Liver (tissue), 9 donors: Measurements from ENCODE around the gene IFI27. TPM values are rescaled to one million over a fixed set of nuclear protein-coding genes. Genes with fewer than 3 reads are reported as not detected.

ENCODE experiments used
- DNase-seq: peaks from one replicate; pipeline ENCODE4 v3.0.0-alpha.2; 2017; ENCODE audit warnings: low spot score
- H3K27ac ChIP-seq, 2 donors: one replicate each; pipeline ENCODE4 v1.7.0; 2013; ENCODE audit warnings: inconsistent platforms in 2 of 2, low read length in 2 of 2, control low read depth in 1 of 2, low read depth in 1 of 2, mild to moderate bottlenecking in 1 of 2
- H3K27me3 ChIP-seq, 4 donors: one replicate each; pipeline versions ENCODE4 v1.6.1 to v1.7.0; 2013; ENCODE audit warnings: low read length in 3 of 4, inconsistent platforms in 1 of 4, mild to moderate bottlenecking in 1 of 4, moderate library complexity in 1 of 4; ENCODE audit not compliant: control insufficient read depth in 4 of 4, insufficient read depth in 4 of 4
- H3K36me3 ChIP-seq, 4 donors: one replicate each; pipeline versions ENCODE4 v1.6.1 to v1.7.0; 2013; ENCODE audit warnings: low read length in 3 of 4, mild to moderate bottlenecking in 3 of 4, low read depth in 1 of 4, moderate library complexity in 1 of 4; ENCODE audit not compliant: control insufficient read depth in 4 of 4, insufficient read depth in 3 of 4
- H3K4me1 ChIP-seq, 4 donors: one replicate each; pipeline versions ENCODE4 v1.6.1 to v1.7.0; 2013; ENCODE audit warnings: low read length in 3 of 4, mild to moderate bottlenecking in 3 of 4, moderate library complexity in 1 of 4; ENCODE audit not compliant: control insufficient read depth in 4 of 4, insufficient read depth in 4 of 4
- H3K4me3 ChIP-seq, 3 donors: one replicate each; pipeline versions ENCODE4 v1.6.1 to v1.7.0; 2013; ENCODE audit warnings: low read length in 3 of 3, control low read depth in 1 of 3, low read depth in 1 of 3, mild to moderate bottlenecking in 1 of 3
- H3K9ac ChIP-seq, 2 donors: one replicate each; pipeline ENCODE4 v1.7.0; 2013; ENCODE audit warnings: low read length in 2 of 2, mild to moderate bottlenecking in 2 of 2, moderate library complexity in 2 of 2, control low read depth in 1 of 2, low read depth in 1 of 2
- H3K9me3 ChIP-seq, 4 donors: one replicate each; pipeline versions ENCODE4 v1.6.1 to v1.7.0; 2013; ENCODE audit warnings: low read length in 3 of 4; ENCODE audit not compliant: control insufficient read depth in 4 of 4
- ATF3 ChIP-seq: IDR thresholded peaks from 2 replicates; pipeline ENCODE4 v1.6.1; 2016; ENCODE audit warnings: antibody characterized with exemption
- CTCF ChIP-seq: fragments of 150-350 bp; IDR thresholded peaks from 2 replicates; pipeline ENCODE4 v1.5.1; 2017; ENCODE audit warnings: improper control_type of control experiment, low read depth, low read length; ENCODE audit not compliant: missing input control
- EGR1 ChIP-seq, 2 donors: IDR thresholded peaks; 2 replicates each; pipeline ENCODE4 v1.6.1; 2016 to 2018; ENCODE audit warnings: antibody characterized with exemption in 2 of 2, low read depth in 2 of 2
- FOXA1 ChIP-seq: IDR thresholded peaks from 2 replicates; pipeline ENCODE4 v1.6.1; 2016; ENCODE audit warnings: antibody characterized with exemption
- FOXA2 ChIP-seq: IDR thresholded peaks from 2 replicates; pipeline ENCODE4 v1.6.1; 2016; ENCODE audit warnings: antibody characterized with exemption
- GABPA ChIP-seq, 2 donors: IDR thresholded peaks in 1 of 2; conservative IDR thresholded peaks in 1 of 2; 2 replicates each; pipeline ENCODE4 v1.6.1; 2016; ENCODE audit warnings: antibody characterized with exemption in 2 of 2, mild to moderate bottlenecking in 1 of 2, moderate library complexity in 1 of 2
- HNF4A ChIP-seq, 2 donors: conservative IDR thresholded peaks; 2 replicates each; pipeline ENCODE4 v1.6.1; 2016; ENCODE audit warnings: antibody characterized with exemption in 2 of 2, mild to moderate bottlenecking in 2 of 2
- HNF4G ChIP-seq: IDR thresholded peaks from 2 replicates; pipeline ENCODE4 v1.6.1; 2016; ENCODE audit warnings: antibody characterized with exemption
- JUND ChIP-seq, 2 donors: IDR thresholded peaks; 2 replicates each; pipeline ENCODE4 v1.6.1; 2016; ENCODE audit warnings: antibody characterized with exemption in 2 of 2
- MAX ChIP-seq: IDR thresholded peaks from 2 replicates; pipeline ENCODE4 v1.6.1; 2016; ENCODE audit warnings: antibody characterized with exemption
- NR2F2 ChIP-seq: IDR thresholded peaks from 2 replicates; pipeline ENCODE4 v1.6.1; 2016; ENCODE audit warnings: antibody characterized with exemption
- RAD21 ChIP-seq, 2 donors: IDR thresholded peaks; 2 replicates each; pipeline ENCODE4 v1.6.1; 2016; ENCODE audit warnings: antibody characterized with exemption in 2 of 2, mild to moderate bottlenecking in 2 of 2
- REST ChIP-seq: IDR thresholded peaks from 2 replicates; pipeline ENCODE4 v1.6.1; 2016; ENCODE audit warnings: antibody characterized with exemption, mild to moderate bottlenecking
- RXRA ChIP-seq, 2 donors: IDR thresholded peaks; 2 replicates each; pipeline ENCODE4 v1.6.1; 2017 to 2018; ENCODE audit warnings: antibody characterized with exemption in 2 of 2, mild to moderate bottlenecking in 1 of 2
- SP1 ChIP-seq: IDR thresholded peaks from 2 replicates; pipeline ENCODE4 v1.6.1; 2018; ENCODE audit warnings: antibody characterized with exemption, mild to moderate bottlenecking
- YY1 ChIP-seq: IDR thresholded peaks from 2 replicates; pipeline ENCODE4 v1.6.1; 2016; ENCODE audit warnings: antibody characterized with exemption, mild to moderate bottlenecking
- ZBTB33 ChIP-seq: IDR thresholded peaks from 2 replicates; pipeline ENCODE4 v1.6.1; 2016; ENCODE audit warnings: antibody characterized with exemption
- WGBS: extraction: QIAGEN DNeasy Blood & Tissue Kit; methylation state at CpG from one replicate; pipeline ENCODE4 v1.1.7; 2013; 5-methylcytosine and 5-hydroxymethylcytosine counted together
- polyA plus RNA-seq, 2 donors: library from polyadenylated mRNA; stranded (reverse) in 1 of 2; unstranded in 1 of 2; fragments of 200-250 nt in 1 of 2; fragments of >200 nt in 1 of 2; fragmentation: Nextera tagmentation in 1 of 2; extraction: Ambion mirVana in 1 of 2; gene quantifications; one replicate each; pipeline versions ENCODE4 v1.2.1 to v1.2.3, GENCODE V29; 2013 to 2015
- total RNA-seq, 2 donors: library from RNA; depleted of rRNA; stranded (reverse); fragments of >200 nt; gene quantifications; one replicate each; pipeline ENCODE4 v1.2.3, GENCODE V29; 2014
- donor health status: healthy.
- donor health status: healthy.
- donor health status: healthy.
- donor health status: healthy.
- donor health status: healthy.

Gene IFI27
- total RNA-seq, result 10 to 100 TPM; 12.7 to 25.8 TPM
- polyA plus RNA-seq, result 100 to 1,000 TPM in 1 of 2 donors, 10 to 100 TPM in 1; 58.6 to 170 TPM

DNA sequence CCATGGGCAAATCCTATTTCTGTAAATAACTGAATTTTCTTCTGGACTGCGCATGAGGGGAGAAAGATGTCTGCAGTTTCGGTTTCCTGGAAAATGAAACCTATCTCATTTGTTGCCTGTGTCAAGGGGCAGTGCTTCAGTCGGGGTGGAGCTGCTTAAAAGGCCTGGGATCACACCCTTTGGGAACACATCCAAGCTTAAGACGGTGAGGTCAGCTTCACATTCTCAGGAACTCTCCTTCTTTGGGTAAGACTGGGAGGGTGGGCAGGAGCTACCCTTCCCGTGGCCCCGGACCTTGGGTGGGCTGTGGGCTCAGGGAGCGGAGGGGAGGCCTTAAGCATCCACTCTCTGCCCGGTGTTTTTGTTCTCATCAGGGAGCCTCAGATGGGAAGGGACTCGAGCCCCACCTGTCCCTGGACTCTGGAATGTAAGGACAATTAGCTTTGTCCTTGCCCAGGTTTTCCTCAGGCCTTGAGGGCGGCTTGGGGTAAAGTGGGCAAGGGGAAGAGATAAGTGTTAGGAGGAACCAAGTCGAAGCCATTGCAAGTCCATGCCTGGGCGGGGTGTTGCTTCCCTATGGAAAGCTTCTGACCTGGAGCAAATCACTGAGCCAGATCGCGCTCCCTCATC is at the start of gene IFI27:
Gene IFI27 (plus strand): TSS at position 185 of the 630 bp plus-strand sequence.
- Histone ChIP-seq H3K36me3 (no peaks in the 10 kb centered on the region), H3K9ac (no peak within 1 kb of the TSS), H3K27ac (peak within 1 kb of the TSS; percentile 39 to 55), H3K9me3 (no peaks in the 10 kb centered on the region), H3K4me3 (peak within 1 kb of the TSS in 2 of 3 donors; percentile 8 to 18), H3K27me3 (no peaks in the 10 kb centered on the region), H3K4me1 (peaks cover 0 to 9% (median 3%) of the 10 kb centered on the region in 4 donors)
- WGBS, result 75% methylated on average over 14 of the region's 14 CpGs
- TF ChIP-seq JUND (IDR thresholded peaks at IDR 0.05), result no peak
- TF ChIP-seq REST, result no peak
- TF ChIP-seq YY1, result no peak
- TF ChIP-seq RAD21 (IDR thresholded peaks at IDR 0.05), result no peak
- no peak for TF ChIP-seq ATF3
- TF ChIP-seq SP1, result no peak
- TF ChIP-seq MAX, result no peak
- no peak for TF ChIP-seq CTCF
- TF ChIP-seq NR2F2, result no peak
- no peak for TF ChIP-seq GABPA (IDR thresholded peaks at IDR 0.05 in 1 of 2, conservative IDR thresholded peaks at IDR 0.05 in 1 of 2)
- no peak for TF ChIP-seq RXRA (IDR thresholded peaks at IDR 0.05)
- TF ChIP-seq EGR1 (IDR thresholded peaks at IDR 0.05; ENCODE audit: low read depth in 2 of 2), result no peak
- DNase-seq, result peak; percentile 25

GRCh38 chr14:94062344-94062940 is 48.1 kb upstream of the IFI27 start:
- no peak overlapping the region for H3K9ac ChIP-seq
- DNase-seq, result no peak
- H3K4me3 ChIP-seq, result no peak overlapping the region
- TF ChIP-seq JUND (IDR thresholded peaks at IDR 0.05), result no peak
- no peak for TF ChIP-seq HNF4A (conservative IDR thresholded peaks at IDR 0.05)
- no peak for TF ChIP-seq FOXA1
- no peak for TF ChIP-seq SP1
- no peak for TF ChIP-seq CTCF
- TF ChIP-seq ZBTB33, result no peak
- no peak for TF ChIP-seq FOXA2
- TF ChIP-seq HNF4G, result no peak
- H3K4me1 ChIP-seq, result peaks cover 21 to 42% (median 33%) of the 10 kb centered on the region in 4 donors
- H3K27ac ChIP-seq, result no peak overlapping the region
- WGBS, result 82% methylated on average over 9 of the region's 9 CpGs
- H3K9me3 ChIP-seq, result no peaks in the 10 kb centered on the region
- no peaks in the 10 kb centered on the region for H3K27me3 ChIP-seq
- peaks cover 4 to 31% (median 24%) of the 10 kb centered on the region in 4 donors for H3K36me3 ChIP-seq
